HG02571 (cell line): ENCODE data around the gene SLC2A4.
A peak's percentile ranks its signal among the peaks of the same experiment; 100 is the strongest.

ENCODE experiments used
- ATAC-seq: cut with Tn5 transposase; IDR thresholded peaks from one replicate; pipeline ENCODE4 v1.9.1; 2021; ENCODE audit warnings: mild to moderate bottlenecking, moderate library complexity; ENCODE audit not compliant: unreplicated experiment

Gene SLC2A4

GRCh38 chr17:7296189-7296861, 14.8 kb downstream of the SLC2A4 start:
- no peak for ATAC-seq

DNA sequence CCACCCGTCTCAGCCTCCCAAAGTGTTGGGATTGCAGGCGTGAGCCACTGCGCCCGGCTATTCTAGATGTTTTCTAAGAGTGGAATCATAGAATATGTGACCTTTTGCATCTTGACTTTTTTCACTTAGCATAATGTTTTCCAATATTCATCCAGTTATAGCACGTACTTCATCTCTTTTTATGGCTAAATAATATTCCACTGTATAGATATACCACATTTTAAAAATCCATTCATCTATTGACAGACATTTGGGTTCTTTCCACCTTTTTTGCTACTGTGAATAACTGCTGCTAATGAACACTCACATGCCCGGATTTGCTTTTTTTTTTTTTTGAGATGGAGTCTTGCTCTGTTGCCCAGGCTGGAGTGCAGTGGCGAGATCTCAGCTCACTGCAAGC, 22.7 kb downstream of the SLC2A4 start:
- no peak for ATAC-seq

DNA sequence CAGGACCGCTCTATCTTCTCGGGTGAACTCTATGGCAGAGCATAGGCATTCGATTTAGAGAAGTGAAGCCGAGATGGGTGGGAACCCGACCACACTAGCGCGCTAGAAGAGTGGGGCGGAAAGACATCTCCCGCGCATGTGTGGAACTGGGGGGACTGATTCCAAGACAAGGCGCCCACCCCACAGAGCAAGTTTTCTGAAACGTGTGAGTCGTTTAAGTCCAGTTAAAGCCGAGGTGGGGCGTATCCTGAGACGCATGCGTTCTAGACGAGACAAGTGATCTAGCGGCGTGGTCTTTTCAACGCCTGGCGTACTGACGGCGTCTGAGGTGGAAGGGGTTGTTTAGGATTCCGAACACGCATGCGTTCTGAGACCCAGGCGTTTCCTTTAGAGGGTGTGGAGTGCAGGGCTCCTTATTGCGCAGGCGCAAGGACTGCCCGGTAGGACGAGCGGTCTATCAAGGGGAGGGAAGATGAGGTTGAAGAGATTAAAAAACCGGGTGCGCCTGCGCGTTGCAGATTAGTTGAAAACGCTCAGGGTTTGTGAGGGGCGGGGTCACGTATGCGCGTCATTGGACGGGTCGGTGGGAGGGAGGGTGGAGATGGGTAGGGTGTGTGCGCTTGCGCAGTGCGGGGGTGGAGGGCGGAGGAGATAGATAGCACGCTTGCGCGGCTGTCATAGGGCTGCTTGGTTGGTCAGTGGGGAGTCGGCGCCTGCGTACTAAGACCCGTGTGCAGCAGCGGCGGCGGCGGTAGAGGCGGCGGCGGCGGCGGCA, 25.6 kb downstream of the SLC2A4 start, which contains the start of gene EIF5A:
Gene EIF5A, plus strand, starts transcription at position 718 of the 775 bp plus-strand sequence. CDS start 2,008 bp downstream, outside the sequence.
- peak; percentile 69 for ATAC-seq

DNA sequence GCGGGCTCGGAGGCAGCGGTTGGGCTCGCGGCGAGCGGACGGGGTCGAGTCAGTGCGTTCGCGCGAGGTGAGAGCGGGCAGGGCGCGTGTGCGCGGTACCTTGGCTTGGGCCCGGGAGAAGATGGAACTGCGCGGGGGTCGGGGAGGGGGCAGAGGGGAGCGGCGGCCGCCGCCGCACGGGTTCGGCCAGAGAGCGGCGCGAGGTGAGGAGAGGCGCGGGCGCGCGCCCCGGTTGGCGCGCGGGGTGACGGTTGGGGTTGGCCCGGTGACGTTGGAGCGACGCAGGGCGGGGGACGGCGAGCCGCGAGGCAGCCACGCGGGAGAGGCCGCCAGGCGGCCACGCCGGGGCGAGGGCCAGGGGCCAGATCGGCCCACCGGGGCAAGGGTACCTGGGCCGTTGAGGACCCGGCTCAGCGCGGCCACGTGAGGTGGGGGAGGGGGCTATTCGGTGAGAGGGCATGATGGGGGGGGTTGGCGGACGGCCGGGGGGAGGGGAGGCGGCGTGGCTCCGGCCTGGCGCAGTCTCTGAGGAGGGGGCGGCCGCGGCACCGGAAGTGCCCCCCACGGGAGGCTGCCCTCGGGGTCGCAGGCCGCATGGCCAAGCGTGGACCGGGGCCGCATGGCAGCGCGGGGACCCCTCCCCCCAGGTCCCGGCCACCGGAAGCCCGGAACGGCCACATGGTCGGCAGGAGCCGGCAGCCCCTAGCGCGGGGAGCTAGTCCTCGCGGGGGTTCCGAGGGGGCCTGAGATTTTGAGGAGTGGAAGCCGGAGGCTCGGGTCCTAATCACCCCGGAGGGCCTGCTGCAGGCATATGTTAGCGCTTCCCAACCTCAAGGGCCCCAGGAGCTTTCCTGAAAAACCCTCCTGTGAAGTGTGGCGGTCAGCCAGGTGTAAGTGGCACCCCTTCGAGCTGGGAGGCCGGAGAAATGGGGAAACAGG, 26.4 kb downstream of the SLC2A4 start:
- ATAC-seq, result no peak

DNA sequence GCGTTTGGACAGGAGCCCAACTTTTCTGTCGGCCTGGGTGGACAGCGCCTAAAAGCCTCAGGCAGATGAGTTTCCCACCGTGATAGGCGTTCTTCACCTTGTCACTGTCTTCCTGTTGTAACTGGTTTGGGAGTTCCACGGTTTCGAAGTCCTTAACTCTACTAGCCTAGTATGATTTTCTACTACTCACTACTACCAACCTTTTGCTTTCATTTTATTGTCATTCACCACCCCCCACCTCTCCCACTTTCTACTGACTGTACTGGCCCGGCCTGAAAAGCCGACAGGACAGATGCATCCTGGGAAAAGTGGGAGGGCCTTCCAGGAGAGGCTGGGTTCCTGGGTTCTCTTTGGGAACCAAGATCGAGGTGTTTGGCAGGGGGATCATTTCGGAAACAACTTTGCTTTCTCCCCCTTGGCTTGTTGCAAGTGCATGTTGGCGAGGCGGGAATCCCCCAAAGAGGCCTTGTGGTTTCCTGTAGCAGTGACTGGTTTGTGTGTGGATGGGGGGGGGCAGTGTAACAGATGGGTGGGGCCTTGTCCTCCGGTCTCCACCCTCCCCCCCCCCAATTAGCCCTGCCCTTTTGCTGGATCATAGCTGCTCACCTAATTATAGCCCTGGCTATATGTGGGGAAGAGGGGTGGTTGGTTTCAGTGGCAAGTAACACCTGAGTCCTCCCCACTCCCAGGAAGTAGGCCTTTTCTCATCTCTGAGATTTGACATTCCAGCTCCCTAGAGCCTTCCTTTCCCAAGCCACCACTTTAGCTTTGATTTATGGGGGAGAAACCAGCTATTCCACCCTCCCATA, 27.3 kb downstream of the SLC2A4 start:
- ATAC-seq, result no peak

- ATAC-seq, result no peak
These were observed 28.1 kb downstream of the SLC2A4 start for GRCh38 chr17:7309628-7310027.

DNA sequence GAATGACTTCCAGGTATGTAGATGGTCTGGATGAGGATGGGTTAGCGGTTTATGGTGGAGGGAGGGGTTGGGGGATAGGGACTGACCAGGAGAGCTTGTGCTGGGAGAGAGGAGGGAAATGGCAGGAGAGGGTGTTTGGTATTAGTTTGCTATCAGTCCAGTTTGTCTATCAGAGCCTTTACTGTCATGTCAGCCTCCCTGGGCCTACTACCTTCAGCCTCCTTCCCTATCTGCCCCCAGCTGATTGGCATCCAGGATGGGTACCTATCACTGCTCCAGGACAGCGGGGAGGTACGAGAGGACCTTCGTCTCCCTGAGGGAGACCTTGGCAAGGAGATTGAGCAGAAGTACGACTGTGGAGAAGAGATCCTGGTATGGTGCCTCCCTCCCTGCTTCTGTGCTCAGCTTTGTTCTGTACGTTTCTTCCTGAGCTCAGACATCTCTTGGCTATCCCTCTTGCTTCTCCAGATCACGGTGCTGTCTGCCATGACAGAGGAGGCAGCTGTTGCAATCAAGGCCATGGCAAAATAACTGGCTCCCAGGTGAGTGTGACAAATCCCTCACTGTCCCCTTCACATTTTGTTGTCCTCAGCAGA, 29.7 kb downstream of the SLC2A4 start:
- ATAC-seq, result no peak

DNA sequence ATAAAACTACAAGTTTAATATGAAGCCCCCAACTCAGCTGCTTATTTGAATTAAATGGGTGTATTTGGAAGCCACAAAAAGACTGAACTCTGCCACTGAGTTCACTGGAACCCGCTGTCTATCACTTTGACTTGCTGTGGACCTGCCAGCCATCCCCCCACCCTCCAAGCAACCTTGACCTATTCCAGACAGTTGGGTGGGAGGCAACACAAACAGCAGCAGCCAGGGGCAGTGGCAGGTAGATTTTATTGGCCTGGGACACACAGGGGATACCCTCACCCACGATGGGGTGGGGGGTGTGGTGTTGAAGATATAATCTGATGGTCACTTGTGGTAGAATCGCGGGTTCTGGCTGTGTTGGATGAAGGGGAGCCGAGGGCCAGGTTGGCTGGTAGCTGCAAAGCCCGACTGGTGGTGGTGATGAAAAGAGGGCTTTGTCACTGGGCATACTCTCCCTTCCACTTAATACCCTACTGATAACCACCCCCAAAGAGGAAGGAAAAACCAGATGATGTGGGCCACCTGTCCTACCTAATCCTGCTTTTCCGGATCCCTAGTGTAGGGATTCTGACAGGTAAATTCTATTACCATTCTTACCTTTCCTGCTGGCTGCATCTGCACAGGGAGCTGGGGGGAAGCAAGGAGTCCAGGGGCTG, 31.0 kb downstream of the SLC2A4 start:
- ATAC-seq, result no peak

DNA sequence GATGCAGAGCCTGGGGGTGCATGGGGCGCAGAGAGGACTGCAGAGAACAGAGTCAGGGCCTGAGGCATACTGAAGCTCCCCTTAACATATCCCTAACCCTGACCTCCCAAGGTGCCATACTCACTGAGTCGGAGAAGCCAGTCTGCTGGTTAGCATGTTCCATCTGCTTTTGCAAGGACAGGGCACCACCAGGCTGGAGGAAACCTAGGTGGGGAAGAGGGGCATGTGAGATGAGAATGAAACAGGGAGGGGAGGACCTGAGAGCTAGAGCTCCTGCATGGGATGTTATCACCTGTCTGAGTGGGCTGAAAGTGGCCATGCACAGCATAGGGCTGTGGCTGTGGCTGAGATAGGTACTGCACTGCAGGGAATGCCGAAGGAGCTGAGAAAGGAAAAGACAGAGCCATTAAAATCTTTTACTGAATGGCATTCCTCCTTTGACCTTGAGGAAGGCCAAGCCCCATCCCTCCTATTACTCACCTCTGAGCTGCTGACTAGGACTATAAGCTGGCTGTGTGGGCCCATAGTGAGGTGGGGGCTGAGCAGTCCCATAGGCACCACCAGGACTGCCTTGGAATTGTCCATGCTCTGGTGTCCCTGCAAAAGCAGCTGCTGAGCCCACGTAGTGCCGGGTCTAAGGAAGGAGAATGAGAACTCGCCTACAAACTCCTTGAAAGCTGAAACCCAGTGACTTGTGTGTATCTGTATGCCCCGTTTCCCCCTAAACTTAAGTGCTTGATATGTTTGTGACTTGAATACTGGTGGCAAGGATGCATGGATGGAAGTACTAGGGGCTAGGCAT, 31.8 kb downstream of the SLC2A4 start:
- ATAC-seq, result no peak

GRCh38 chr17:7313890-7314718, 32.6 kb downstream of the SLC2A4 start:
- ATAC-seq, result no peak

DNA sequence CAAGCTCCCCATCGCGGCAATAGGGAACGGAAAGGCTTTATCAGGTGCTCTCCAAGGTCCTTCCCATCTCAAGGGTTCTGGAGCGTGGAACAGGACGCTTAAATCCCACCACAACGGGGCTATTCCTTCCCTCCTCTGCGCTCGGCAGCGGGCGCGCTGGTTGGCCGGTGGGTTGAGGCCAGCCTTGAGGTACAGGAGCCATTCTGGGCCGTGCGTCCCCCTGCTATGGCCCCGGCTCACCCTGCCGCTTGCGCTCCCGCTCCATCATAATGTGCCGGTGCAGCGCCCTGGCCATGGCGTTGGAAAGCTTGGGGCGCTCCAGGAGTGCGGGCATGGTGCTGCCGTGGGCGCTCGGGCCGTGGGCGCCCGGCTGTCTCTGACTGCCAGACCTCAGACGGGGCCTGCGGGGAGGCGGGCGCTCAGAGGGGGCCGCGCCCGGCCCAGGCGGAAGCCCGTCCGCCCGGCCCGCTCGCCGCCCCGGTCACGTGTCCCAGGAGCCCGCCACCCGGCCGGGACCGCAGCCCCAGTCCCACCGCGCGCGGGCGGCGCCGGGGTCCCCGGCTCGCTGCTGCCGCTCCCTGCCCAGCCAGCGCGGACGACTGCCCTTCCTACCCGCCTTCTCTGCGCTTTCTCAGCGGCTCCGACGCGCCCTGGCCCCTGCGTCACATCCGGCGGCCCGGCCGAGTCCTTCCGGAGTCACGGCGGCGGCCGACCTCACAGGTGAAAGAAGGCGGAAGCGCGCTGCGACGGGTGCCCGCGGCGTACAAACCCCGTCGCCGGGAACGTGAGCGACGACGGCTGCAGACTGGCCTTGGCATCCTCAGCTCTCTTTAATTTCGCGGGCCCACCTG, 33.4 kb downstream of the SLC2A4 start, which contains the start of gene GPS2:
Gene GPS2, minus strand, starts transcription at position 642 of the 851 bp plus-strand sequence. Its CDS starts 308 bp downstream, at position 334.
- ATAC-seq, result peak; percentile 61

GRCh38 chr17:7315570-7316235, 34.2 kb downstream of the SLC2A4 start:
- no peak for ATAC-seq

- ATAC-seq, result no peak
These were observed 35.8 kb downstream of the SLC2A4 start for GRCh38 chr17:7317161-7317803.

DNA sequence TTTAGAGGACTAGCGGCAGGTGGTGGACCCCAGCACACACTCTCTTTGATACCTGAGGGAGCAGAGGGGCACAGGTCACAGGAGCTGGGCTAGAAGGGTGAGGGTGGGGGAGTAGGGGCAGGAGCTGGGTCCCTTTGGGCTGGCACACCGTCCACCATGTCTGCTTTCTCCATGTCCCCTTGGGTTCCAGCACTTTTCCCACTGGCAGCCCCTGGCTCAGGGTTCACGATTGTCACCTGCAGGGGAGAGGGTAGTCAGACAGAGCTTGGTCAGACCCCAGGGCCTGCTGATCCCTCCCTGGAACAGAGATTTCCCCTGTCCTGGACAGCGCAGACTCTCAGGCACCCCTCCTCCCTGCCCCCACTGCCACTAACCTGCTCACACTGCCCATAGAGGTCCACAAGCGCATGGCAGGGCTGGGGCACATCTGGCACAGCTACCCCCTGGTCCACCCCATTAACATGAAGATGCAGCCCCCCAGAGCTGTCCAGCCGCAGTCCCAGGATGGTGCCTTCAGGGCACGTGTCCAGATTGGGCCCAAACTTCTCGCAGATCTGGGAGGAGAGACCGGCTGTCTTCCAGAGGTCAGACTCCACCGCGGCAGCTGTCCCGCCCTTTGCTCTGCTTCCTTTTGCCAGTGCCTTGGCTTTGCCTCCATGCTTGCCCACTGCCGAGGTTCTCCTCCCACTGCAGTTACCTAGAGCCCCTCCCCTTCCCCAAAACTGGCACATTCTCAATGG, 36.8 kb downstream of the SLC2A4 start:
- ATAC-seq, result no peak

- no peak for ATAC-seq
These were observed 39.9 kb downstream of the SLC2A4 start for GRCh38 chr17:7321466-7321865.
